Measurements from ENCODE around the gene B4GAT1.
A peak's percentile ranks its signal among the peaks of the same experiment; 100 is the strongest.

GRCh38 chr11:66311470-66311964 lies 35.9 kb downstream of the B4GAT1 start:
- TF ChIP-seq EZH2 (IDR thresholded peaks at IDR 0.05; ENCODE audit: insufficient read depth, low read length) (no peak), CTCF (IDR thresholded peaks at IDR 0.05; ENCODE audit: insufficient read depth, low read depth, low read length) (peak; percentile 87)

Measured in astrocyte (in vitro differentiated cells and primary cell).